SK-N-SH (cell line): Measurements from ENCODE around the gene TBC1D5.

Experiments used
- CHD2 ChIP-seq: fragments of 150-350 bp; IDR thresholded peaks from 2 replicates; pipeline ENCODE4 v1.6.1; 2018; ENCODE audit warnings: low read length; ENCODE audit not compliant: partially characterized antibody
- CTCF ChIP-seq: fragments of 200-600 bp; sonication (generic); IDR thresholded peaks from 2 replicates; pipeline ENCODE4 v1.6.1; 2017; ENCODE audit warnings: antibody characterized with exemption, mild to moderate bottlenecking, moderate library complexity
- EP300 ChIP-seq, 2 experiments: IDR thresholded peaks; 2 replicates each; pipeline versions ENCODE4 v1.4.0 to v1.6.1; 2012; ENCODE audit warnings: borderline replicate concordance in 1 of 2, low read depth in 1 of 2, low read length in 1 of 2
- FOXM1 ChIP-seq: IDR thresholded peaks from 2 replicates; pipeline ENCODE4 v1.4.0; 2012; ENCODE audit warnings: low read depth, mild to moderate bottlenecking
- GABPA ChIP-seq: IDR thresholded peaks from 2 replicates; pipeline ENCODE4 v1.4.0; 2012; ENCODE audit warnings: low read depth, mild to moderate bottlenecking
- GATA2 ChIP-seq: sonication (generic); formaldehyde crosslinking; IDR thresholded peaks from 2 replicates; pipeline ENCODE4 v1.5.0; 2020; ENCODE audit warnings: mild to moderate bottlenecking, missing genetic modification reagents
- NFIC ChIP-seq: IDR thresholded peaks from 2 replicates; pipeline ENCODE4 v1.4.0; 2012; ENCODE audit warnings: borderline replicate concordance
- NRF1 ChIP-seq: IDR thresholded peaks from 2 replicates; pipeline ENCODE4 v1.6.1; 2012; ENCODE audit warnings: low read depth, mild to moderate bottlenecking, low read length
- POLR2AphosphoS5 ChIP-seq: IDR thresholded peaks from 2 replicates; pipeline ENCODE4 v1.6.1; 2012; ENCODE audit warnings: low read depth, low read length
- RCOR1 ChIP-seq: fragments of 150-350 bp; IDR thresholded peaks from 2 replicates; pipeline ENCODE4 v1.6.1; 2017; ENCODE audit warnings: antibody characterized with exemption, low read length
- SMC3 ChIP-seq: IDR thresholded peaks from 2 replicates; pipeline ENCODE4 v1.6.1; 2012; ENCODE audit warnings: low read depth, low read length, improper control_type of control experiment
- TAF1 ChIP-seq: IDR thresholded peaks from 2 replicates; pipeline ENCODE4 v1.6.1; 2012; ENCODE audit warnings: low read depth, mild to moderate bottlenecking, low read length, moderate library complexity, borderline replicate concordance
- USF2 ChIP-seq: fragments of 150-350 bp; IDR thresholded peaks from 2 replicates; pipeline ENCODE4 v1.6.1; 2017; ENCODE audit warnings: antibody characterized with exemption, low read length, low read depth, borderline replicate concordance
- ZBTB33 ChIP-seq: IDR thresholded peaks from 2 replicates; pipeline ENCODE4 v1.4.0; 2012; ENCODE audit warnings: low read depth, borderline replicate concordance

GRCh38 chr3:17510265-17510664 is 232.2 kb downstream of the TBC1D5 start:
- TF ChIP-seq CHD2 (no peak), TAF1 (no peak), RCOR1 (no peak), POLR2AphosphoS5 (no peak), SMC3 (no peak), NFIC (no peak), GATA2 (CRISPR knock-in tag) (no peak), NRF1 (no peak), CTCF (no peak), USF2 (no peak), GABPA (no peak), ZBTB33 (no peak), FOXM1 (no peak), EP300 (IDR thresholded peaks at IDR 0.05; ENCODE audit: borderline replicate concordance in 1 of 2, low read depth in 1 of 2, low read length in 1 of 2) (no peak)
